ENCODE measurements around the gene APC.

GRCh38 chr5:112692472-112692871 is 45.2 kb upstream of the APC start:
- TF ChIP-seq CTCF (IDR thresholded peaks at IDR 0.05), result no peak
- TF ChIP-seq POLR2A (IDR thresholded peaks at IDR 0.05), result no peak
- TF ChIP-seq EP300 (IDR thresholded peaks at IDR 0.05; ENCODE audit: low read depth), result no peak
- no peak for TF ChIP-seq POLR2AphosphoS5 (IDR thresholded peaks at IDR 0.05)
